ENCODE results near the gene CELF1. TPM values are rescaled to one million over a fixed set of nuclear protein-coding genes. Genes with fewer than 3 reads are reported as not detected.

Gene CELF1
- total RNA-seq, 1 donor from 2014 or later = 88.6 TPM

GRCh38 chr11:47417712-47418111, 135.2 kb downstream of the CELF1 start:
- TF ChIP-seq CTCF (IDR thresholded peaks at IDR 0.05; ENCODE audit: borderline replicate concordance) = no peak
- no peaks in the 10 kb centered on the region for H3K27me3 ChIP-seq (ENCODE audit: low read depth)
- H3K27ac ChIP-seq (replicated peaks) = peak overlapping the region; percentile 11
- no peaks in the 10 kb centered on the region for H3K9me3 ChIP-seq (replicated peaks)
- DNase-seq = no peak
- peaks cover 81% of the 10 kb centered on the region for H3K36me3 ChIP-seq
- no peak overlapping the region for H3K4me3 ChIP-seq
- intact Hi-C loops (cut with micrococcal nuclease) = no loop called here
- H3K4me1 ChIP-seq = peaks cover 44% of the 10 kb centered on the region

- peaks cover 53% of the 10 kb centered on the region for H3K4me1 ChIP-seq
- H3K4me3 ChIP-seq = no peak overlapping the region
- intact Hi-C loops (cut with micrococcal nuclease) = no loop called here
- H3K36me3 ChIP-seq = peaks cover 79% of the 10 kb centered on the region
- peak overlapping the region; percentile 91 for H3K27ac ChIP-seq (replicated peaks)
- H3K9me3 ChIP-seq (replicated peaks) = no peaks in the 10 kb centered on the region
- DNase-seq = peak; percentile 86
- H3K27me3 ChIP-seq (ENCODE audit: low read depth) = no peaks in the 10 kb centered on the region
- no peak for TF ChIP-seq CTCF (IDR thresholded peaks at IDR 0.05; ENCODE audit: borderline replicate concordance)
Observed at GRCh38 chr11:47415949-47416472, 136.9 kb downstream of the CELF1 start.

Other genes with a start within 250 kb of the CELF1 start
- gene MYBPC3, start 200.4 kb downstream of the CELF1 start, total RNA-seq = 2,538 TPM
- gene SPI1, start 174.6 kb downstream of the CELF1 start, total RNA-seq = 8.3 TPM
- 36.5 TPM for gene SLC39A13, start 144.5 kb downstream of the CELF1 start, total RNA-seq
- gene PSMC3, start 126.7 kb downstream of the CELF1 start, total RNA-seq = 146 TPM
- gene RAPSN, start 104.0 kb downstream of the CELF1 start, total RNA-seq = 2.2 TPM
- gene PTPMT1, start 12.5 kb upstream of the CELF1 start, total RNA-seq = 23.6 TPM
- gene KBTBD4, start 25.8 kb upstream of the CELF1 start, total RNA-seq = 14.2 TPM
- 296 TPM for gene NDUFS3, start 25.9 kb upstream of the CELF1 start, total RNA-seq
- 0.22 TPM for gene FAM180B, start 33.5 kb upstream of the CELF1 start, total RNA-seq
- gene C1QTNF4, start 41.3 kb upstream of the CELF1 start, total RNA-seq = 0.58 TPM
- 93.7 TPM for gene MTCH2, start 89.4 kb upstream of the CELF1 start, total RNA-seq
- gene AGBL2, start 162.2 kb upstream of the CELF1 start, total RNA-seq = 0.38 TPM
- 39.0 TPM for gene FNBP4, start 214.2 kb upstream of the CELF1 start, total RNA-seq